Activated T-cell treated with anti-CD3 and anti-CD28 coated beads, Interleukin-2, amount 50 U/mL, for 72 hours (primary cell): Measurements from ENCODE around the gene PCDHGA5. TPM values are rescaled to one million over a fixed set of nuclear protein-coding genes. Genes with fewer than 3 reads are reported as not detected.
"Not testable (repeated sequence)": the region's sequence is repeated elsewhere in the genome, so short reads cannot be mapped to it uniquely, and the experiment has no call there.

Experiments
- ATAC-seq, 2 donors: fragments of 150-1000 bp; cut with Tn5 transposase; replicated peaks in 1 of 2; 2 replicates each; pipeline ENCODE4 v1.10.0; 2021; ENCODE audit warnings: moderate library complexity in 2 of 2, mild to moderate bottlenecking in 1 of 2
- DNase-seq, 2 donors: peaks; one replicate each; pipeline ENCODE4 v3.0.0; 2021 to 2022; ENCODE audit warnings: mixed read lengths in 1 of 2
- H3K27ac Mint-ChIP-seq: one replicate; pipeline ENCODE4 v1.8.0; 2022; ENCODE audit warnings: mild to moderate bottlenecking, moderate library complexity, mixed read lengths
- H3K27me3 Mint-ChIP-seq: one replicate; pipeline ENCODE4 v1.8.0; 2022; ENCODE audit warnings: low read depth, mixed read lengths
- H3K36me3 Mint-ChIP-seq, 2 donors: one replicate each; pipeline ENCODE4 v1.8.0; 2022; ENCODE audit warnings: mixed read lengths in 2 of 2, mild to moderate bottlenecking in 1 of 2; ENCODE audit not compliant: insufficient read depth in 2 of 2
- H3K4me1 Mint-ChIP-seq: one replicate; pipeline ENCODE4 v1.8.0; 2022; ENCODE audit warnings: low read depth, mixed read lengths
- H3K4me3 Mint-ChIP-seq, 2 donors: one replicate each; pipeline ENCODE4 v1.8.0; 2022; ENCODE audit warnings: mild to moderate bottlenecking in 2 of 2, mixed read lengths in 2 of 2, moderate library complexity in 2 of 2
- H3K9me3 Mint-ChIP-seq, 2 donors: one replicate each; pipeline ENCODE4 v1.8.0; 2022; ENCODE audit warnings: mixed read lengths in 2 of 2
- total RNA-seq, 2 donors: library from RNA; stranded (reverse); gene quantifications; one replicate each; pipeline ENCODE4 v1.2.3, GENCODE V29; 2022

The PCDHGA5 gene
- total RNA-seq, 2 donors from 2014 or later: 0.12 TPM; not detected in 1

GRCh38 chr5:141359790-141360426 lies 4.1 kb upstream of the PCDHGA5 start, which contains the start of gene PCDHGB2:
Gene PCDHGB2, plus strand, starts transcription at chr5:141359994. Its CDS starts 142 bp downstream, at chr5:141360136.
- H3K4me3 Mint-ChIP-seq: peak within 1 kb of the TSS; percentile 80 to 81
- H3K36me3 Mint-ChIP-seq: peaks cover 30 to 33% of the 10 kb centered on the region in 2 donors
- peaks cover 6% of the 10 kb centered on the region for H3K4me1 Mint-ChIP-seq
- ATAC-seq (peak; percentile 37 to 42), DNase-seq (no peak)
- H3K27me3 Mint-ChIP-seq: peaks cover 92% of the 10 kb centered on the region
- H3K9me3 Mint-ChIP-seq: peaks cover 8 to 9% of the 10 kb centered on the region in 2 donors
- peak within 1 kb of the TSS; percentile 30 for H3K27ac Mint-ChIP-seq

GRCh38 chr5:141360685-141361084 lies 3.3 kb upstream of the PCDHGA5 start:
- DNase-seq (no peak), ATAC-seq (no peak)
- Mint-ChIP-seq H3K9me3 (peaks cover 9 to 15% of the 10 kb centered on the region in 2 donors), H3K4me3 (peak overlapping the region in 1 of 2 donors; percentile 17), H3K27ac (no peak overlapping the region), H3K4me1 (peaks cover 9% of the 10 kb centered on the region), H3K27me3 (peaks cover 92% of the 10 kb centered on the region), H3K36me3 (peaks cover 34 to 39% of the 10 kb centered on the region in 2 donors)

GRCh38 chr5:141362719-141363118 lies 1.2 kb upstream of the PCDHGA5 start:
- H3K4me3 Mint-ChIP-seq: no peak overlapping the region
- peaks cover 9 to 15% of the 10 kb centered on the region in 2 donors for H3K9me3 Mint-ChIP-seq
- H3K27ac Mint-ChIP-seq: peak overlapping the region; percentile 11
- peaks cover 86% of the 10 kb centered on the region for H3K27me3 Mint-ChIP-seq
- peaks cover 9% of the 10 kb centered on the region for H3K4me1 Mint-ChIP-seq
- no peak for DNase-seq
- peaks cover 33 to 46% of the 10 kb centered on the region in 2 donors for H3K36me3 Mint-ChIP-seq
- no peak for ATAC-seq

GRCh38 chr5:141366016-141366896 lies 2.3 kb downstream of the PCDHGA5 start:
- DNase-seq: no peak
- Mint-ChIP-seq H3K36me3 (peaks cover 25 to 37% of the 10 kb centered on the region in 2 donors), H3K4me1 (peaks cover 15% of the 10 kb centered on the region), H3K27me3 (peaks cover 89% of the 10 kb centered on the region), H3K27ac (no peak overlapping the region), H3K9me3 (peaks cover 9 to 12% of the 10 kb centered on the region in 2 donors), H3K4me3 (no peak overlapping the region)
- no peak for ATAC-seq

GRCh38 chr5:141369994-141370848 lies 6.3 kb downstream of the PCDHGA5 start, which contains the start of gene PCDHGB3:
Gene PCDHGB3, plus strand, starts transcription at chr5:141370242. Its CDS starts 153 bp downstream, at chr5:141370395.
- H3K36me3 Mint-ChIP-seq: peaks cover 15 to 33% of the 10 kb centered on the region in 2 donors
- peaks cover 13% of the 10 kb centered on the region for H3K4me1 Mint-ChIP-seq
- peak within 1 kb of the TSS; percentile 5 for H3K27ac Mint-ChIP-seq
- H3K9me3 Mint-ChIP-seq: peaks cover 2 to 13% of the 10 kb centered on the region in 2 donors
- peak within 1 kb of the TSS; percentile 83 to 92 for H3K4me3 Mint-ChIP-seq
- peak; percentile 41 to 46 for DNase-seq
- H3K27me3 Mint-ChIP-seq: peaks cover 90% of the 10 kb centered on the region
- ATAC-seq: peak; percentile 63 to 81

GRCh38 chr5:141371572-141372475 lies 7.9 kb downstream of the PCDHGA5 start:
- no peak for ATAC-seq
- Mint-ChIP-seq H3K27me3 (peaks cover 80% of the 10 kb centered on the region), H3K4me3 (no peak overlapping the region), H3K4me1 (peaks cover 12% of the 10 kb centered on the region), H3K36me3 (peaks cover 13 to 32% of the 10 kb centered on the region in 2 donors), H3K27ac (no peak overlapping the region), H3K9me3 (peaks cover 7 to 10% of the 10 kb centered on the region in 2 donors)
- DNase-seq: no peak

- H3K27ac Mint-ChIP-seq: no peak within 1 kb of the TSS
- ATAC-seq: no peak
- H3K4me3 Mint-ChIP-seq: peak within 1 kb of the TSS in 1 of 2 donors; percentile 56
- H3K36me3 Mint-ChIP-seq: peaks cover 13 to 29% of the 10 kb centered on the region in 2 donors
- H3K27me3 Mint-ChIP-seq: peaks cover 76% of the 10 kb centered on the region
- DNase-seq: no peak
- peaks cover 7 to 10% of the 10 kb centered on the region in 2 donors for H3K9me3 Mint-ChIP-seq
- peaks cover 12% of the 10 kb centered on the region for H3K4me1 Mint-ChIP-seq
These were observed 9.8 kb downstream of the PCDHGA5 start, which contains the start of gene PCDHGA6 for GRCh38 chr5:141373673-141374317. Gene PCDHGA6, plus strand, starts transcription at chr5:141373891. Its CDS starts 193 bp downstream, at chr5:141374084.

GRCh38 chr5:141374627-141375026 lies 10.7 kb downstream of the PCDHGA5 start:
- no peak for ATAC-seq
- peaks cover 74% of the 10 kb centered on the region for H3K27me3 Mint-ChIP-seq

GRCh38 chr5:141375444-141376155 lies 11.6 kb downstream of the PCDHGA5 start:
- peaks cover 13 to 29% of the 10 kb centered on the region in 2 donors for H3K36me3 Mint-ChIP-seq
- not testable (repeated sequence) for H3K27ac Mint-ChIP-seq, H3K4me3 Mint-ChIP-seq, DNase-seq, ATAC-seq, H3K4me1 Mint-ChIP-seq
- peaks cover 69% of the 10 kb centered on the region for H3K27me3 Mint-ChIP-seq
- H3K9me3 Mint-ChIP-seq: peaks cover 7 to 11% of the 10 kb centered on the region in 2 donors

More at GRCh38 chr5:141374627-141375026, 10.7 kb downstream of the PCDHGA5 start:
- Mint-ChIP-seq H3K9me3 (peaks cover 7 to 11% of the 10 kb centered on the region in 2 donors), H3K4me1 (peaks cover 9% of the 10 kb centered on the region), H3K36me3 (peaks cover 13 to 29% of the 10 kb centered on the region in 2 donors), H3K27ac (no peak overlapping the region), H3K4me3 (no peak overlapping the region)
- DNase-seq: no peak

GRCh38 chr5:141382469-141383294 lies 18.7 kb downstream of the PCDHGA5 start, which contains the start of gene PCDHGA7:
Gene PCDHGA7, plus strand, starts transcription at chr5:141382742. Its CDS starts 158 bp downstream, at chr5:141382900.
- Mint-ChIP-seq H3K4me3 (peak within 1 kb of the TSS; percentile 62 to 75), H3K27ac (no peak within 1 kb of the TSS), H3K27me3 (peaks cover 77% of the 10 kb centered on the region), H3K36me3 (peaks cover 12 to 26% of the 10 kb centered on the region in 2 donors), H3K9me3 (peaks cover 4 to 10% of the 10 kb centered on the region in 2 donors), H3K4me1 (peaks cover 9% of the 10 kb centered on the region)
- DNase-seq: no peak
- no peak for ATAC-seq
